ENCODE data around the gene FBXW2. TPM values are rescaled to one million over a fixed set of nuclear protein-coding genes. Genes with fewer than 3 reads are reported as not detected.
"Not testable (repeated sequence)": the region's sequence is repeated elsewhere in the genome, so short reads cannot be mapped to it uniquely, and the experiment has no call there.

The FBXW2 gene
- total RNA-seq, 1 donor from 2014 or later: 72.9 TPM

GRCh38 chr9:120755044-120755443, 38.2 kb downstream of the FBXW2 start:
- Mint-ChIP-seq H3K27me3 (ENCODE audit: low read depth) (no peaks in the 10 kb centered on the region), H3K9me3 (ENCODE audit: low read depth) (no peaks in the 10 kb centered on the region), H3K27ac (ENCODE audit: unreplicated experiment) (no peak overlapping the region), H3K4me3 (ENCODE audit: unreplicated experiment) (no peak overlapping the region), H3K4me1 (ENCODE audit: low read depth) (peaks cover 20% of the 10 kb centered on the region), H3K36me3 (ENCODE audit: low read depth) (no peaks in the 10 kb centered on the region)
- no peak for DNase-seq (ENCODE audit: low spot score)
- TF ChIP-seq CTCF (IDR thresholded peaks at IDR 0.05): no peak

DNA sequence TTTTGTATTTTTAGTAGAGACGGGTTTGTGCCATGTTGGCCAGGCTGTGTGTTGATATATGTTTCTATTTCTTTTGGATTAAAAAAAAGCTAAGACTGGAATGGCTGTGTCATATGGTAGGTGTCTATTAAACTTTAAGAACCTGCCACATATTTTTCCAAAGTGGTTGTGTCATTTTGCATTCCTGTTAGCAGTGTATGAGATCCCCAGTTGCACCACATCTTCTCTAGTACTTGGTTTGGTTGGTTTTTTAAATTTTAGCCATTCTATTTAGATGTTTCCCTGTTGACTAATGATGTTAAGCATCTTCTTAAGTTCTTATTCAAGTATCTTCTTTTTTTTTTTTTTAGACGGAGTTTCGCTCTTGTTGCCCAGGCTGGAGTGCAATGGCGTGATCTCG, 42.8 kb downstream of the FBXW2 start:
- H3K4me3 Mint-ChIP-seq (ENCODE audit: unreplicated experiment): no peak overlapping the region
- H3K4me1 Mint-ChIP-seq (ENCODE audit: low read depth): no peaks in the 10 kb centered on the region
- TF ChIP-seq CTCF (IDR thresholded peaks at IDR 0.05): no peak
- no peak for DNase-seq (ENCODE audit: low spot score)
- H3K36me3 Mint-ChIP-seq (ENCODE audit: low read depth): no peaks in the 10 kb centered on the region
- no peaks in the 10 kb centered on the region for H3K27me3 Mint-ChIP-seq (ENCODE audit: low read depth)
- H3K27ac Mint-ChIP-seq (ENCODE audit: unreplicated experiment): no peak overlapping the region
- H3K9me3 Mint-ChIP-seq (ENCODE audit: low read depth): no peaks in the 10 kb centered on the region

- not testable (repeated sequence) for H3K9me3 Mint-ChIP-seq (ENCODE audit: low read depth); H3K27ac Mint-ChIP-seq (ENCODE audit: unreplicated experiment); H3K27me3 Mint-ChIP-seq (ENCODE audit: low read depth); H3K36me3 Mint-ChIP-seq (ENCODE audit: low read depth); DNase-seq (ENCODE audit: low spot score); H3K4me3 Mint-ChIP-seq (ENCODE audit: unreplicated experiment); H3K4me1 Mint-ChIP-seq (ENCODE audit: low read depth)
Observed at GRCh38 chr9:120746366-120746765, 46.9 kb downstream of the FBXW2 start.

DNA sequence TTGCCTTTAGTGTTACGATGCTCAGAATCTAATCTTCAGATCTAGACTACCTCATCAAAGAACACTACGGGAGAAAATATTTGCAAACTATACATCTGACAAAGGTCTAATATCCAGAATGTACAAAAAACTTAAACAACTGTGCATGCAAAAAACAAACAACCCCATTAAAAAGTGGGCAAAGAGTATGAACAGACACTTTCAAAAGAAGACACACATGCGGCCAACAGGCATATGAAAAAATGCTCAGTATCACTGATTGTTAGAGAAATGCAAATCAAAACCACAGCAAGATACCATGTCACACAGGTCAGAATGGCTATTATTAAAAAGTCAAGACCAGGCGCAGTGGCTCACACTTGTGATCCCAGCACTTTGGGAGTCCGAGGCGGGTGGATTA, 47.9 kb downstream of the FBXW2 start:
- Mint-ChIP-seq H3K27me3 (ENCODE audit: low read depth) (no peaks in the 10 kb centered on the region), H3K4me1 (ENCODE audit: low read depth) (no peaks in the 10 kb centered on the region), H3K27ac (ENCODE audit: unreplicated experiment) (no peak overlapping the region), H3K36me3 (ENCODE audit: low read depth) (no peaks in the 10 kb centered on the region), H3K9me3 (ENCODE audit: low read depth) (no peaks in the 10 kb centered on the region), H3K4me3 (ENCODE audit: unreplicated experiment) (no peak overlapping the region)
- DNase-seq (ENCODE audit: low spot score): no peak
- TF ChIP-seq CTCF (IDR thresholded peaks at IDR 0.05): no peak

DNA sequence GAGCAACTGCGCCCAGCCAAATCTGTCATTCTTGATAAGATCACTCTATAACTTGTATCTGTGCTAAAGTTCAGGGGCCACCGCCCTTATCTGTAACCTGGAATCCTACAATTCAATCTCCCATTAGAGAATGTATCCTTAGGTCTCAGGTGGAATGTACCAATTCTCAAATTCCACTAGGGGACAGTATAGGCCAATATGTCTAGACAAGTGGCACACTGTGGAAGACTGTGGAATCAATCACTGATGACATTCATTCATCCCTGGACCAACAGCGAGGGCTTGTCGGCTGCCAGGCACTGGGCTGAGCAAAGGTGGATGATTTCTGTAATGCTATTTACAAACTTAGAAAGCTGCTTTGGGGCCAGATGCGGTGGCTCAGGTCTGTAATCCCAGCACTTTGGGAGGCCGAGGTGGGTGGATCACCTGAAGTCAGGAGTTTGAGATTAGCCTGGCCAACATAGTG, 50.2 kb downstream of the FBXW2 start:
- Mint-ChIP-seq H3K27ac (ENCODE audit: unreplicated experiment) (no peak overlapping the region), H3K36me3 (ENCODE audit: low read depth) (no peaks in the 10 kb centered on the region), H3K4me1 (ENCODE audit: low read depth) (no peaks in the 10 kb centered on the region), H3K4me3 (ENCODE audit: unreplicated experiment) (no peak overlapping the region), H3K27me3 (ENCODE audit: low read depth) (no peaks in the 10 kb centered on the region), H3K9me3 (ENCODE audit: low read depth) (no peaks in the 10 kb centered on the region)
- peak; percentile 76 for TF ChIP-seq CTCF (IDR thresholded peaks at IDR 0.05)
- DNase-seq (ENCODE audit: low spot score): no peak

DNA sequence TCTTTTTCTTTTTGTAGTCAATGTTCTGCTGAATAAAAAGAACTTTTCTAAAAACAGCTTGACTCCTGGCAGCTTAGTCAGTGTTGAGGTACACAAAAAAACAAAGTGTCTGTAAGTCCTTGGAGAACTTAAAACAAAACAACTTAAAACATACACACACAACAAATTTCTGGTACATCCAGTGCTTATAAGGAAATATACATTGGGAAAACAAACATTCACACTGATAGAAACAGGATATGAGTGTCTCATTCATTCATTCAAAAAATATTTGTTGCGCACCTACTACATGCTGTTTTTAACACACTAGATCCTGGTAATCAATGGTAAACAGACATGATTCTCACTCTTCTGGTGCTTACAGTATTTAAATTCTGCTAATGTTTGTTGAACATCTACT, 51.5 kb downstream of the FBXW2 start:
- H3K36me3 Mint-ChIP-seq (ENCODE audit: low read depth): no peaks in the 10 kb centered on the region
- no peak for DNase-seq (ENCODE audit: low spot score)
- no peaks in the 10 kb centered on the region for H3K4me1 Mint-ChIP-seq (ENCODE audit: low read depth)
- H3K27me3 Mint-ChIP-seq (ENCODE audit: low read depth): no peaks in the 10 kb centered on the region
- H3K4me3 Mint-ChIP-seq (ENCODE audit: unreplicated experiment): no peak overlapping the region
- H3K27ac Mint-ChIP-seq (ENCODE audit: unreplicated experiment): no peak overlapping the region
- no peaks in the 10 kb centered on the region for H3K9me3 Mint-ChIP-seq (ENCODE audit: low read depth)
- TF ChIP-seq CTCF (IDR thresholded peaks at IDR 0.05): no peak

Data from chondrocyte (in vitro differentiated cells).